OCI-LY1 (cell line): ENCODE data around the gene ITGAE.

Source experiments
- H2AFZ ChIP-seq: fragments of 200-600 bp; sonication (generic), shearing (Covaris generic); 2 replicates; pipeline ENCODE4 v1.6.0; 2014; ENCODE audit warnings: antibody characterized with exemption, mild to moderate bottlenecking, low read length
- H3F3A ChIP-seq: fragments of 200-600 bp; sonication (generic), shearing (Covaris generic); 2 replicates; pipeline ENCODE4 v1.6.0; 2014; ENCODE audit warnings: mild to moderate bottlenecking, antibody characterized with exemption, low read length, moderate library complexity; ENCODE audit not compliant: insufficient read depth
- H3K27ac ChIP-seq: fragments of 200-600 bp; sonication (generic); 2 replicates; pipeline ENCODE4 v1.5.1; 2014; ENCODE audit warnings: low read length, mixed run types, mild to moderate bottlenecking, low read depth; ENCODE audit not compliant: poor library complexity, severe bottlenecking
- H3K27me3 ChIP-seq: fragments of 200-600 bp; sonication (generic); 2 replicates; pipeline ENCODE4 v1.6.0; 2014; ENCODE audit warnings: antibody characterized with exemption, mild to moderate bottlenecking, low read length, moderate library complexity; ENCODE audit not compliant: insufficient read depth
- H3K36me3 ChIP-seq: fragments of 200-600 bp; sonication (generic); 2 replicates; pipeline ENCODE4 v1.6.1; 2014; ENCODE audit warnings: mild to moderate bottlenecking, antibody characterized with exemption, low read length, moderate library complexity, mixed read lengths; ENCODE audit not compliant: insufficient read depth
- H3K4me1 ChIP-seq: fragments of 200-600 bp; sonication (generic); 2 replicates; pipeline ENCODE4 v1.5.1; 2014; ENCODE audit warnings: mild to moderate bottlenecking, low read length, moderate library complexity; ENCODE audit not compliant: insufficient read depth, severe bottlenecking
- H3K4me2 ChIP-seq: fragments of 200-600 bp; sonication (generic), shearing (Covaris generic); 2 replicates; pipeline ENCODE4 v1.6.1; 2014; ENCODE audit warnings: low read length
- H3K4me3 ChIP-seq: fragments of 200-600 bp; sonication (generic); 2 replicates; pipeline ENCODE4 v1.5.1; 2014; ENCODE audit warnings: low read length, low read depth, mild to moderate bottlenecking, mixed read lengths; ENCODE audit not compliant: poor library complexity, severe bottlenecking
- H3K79me2 ChIP-seq: fragments of 200-600 bp; shearing (Covaris generic); 2 replicates; pipeline ENCODE4 v1.6.1; 2016; ENCODE audit warnings: mixed run types, low read length, mixed read lengths; ENCODE audit not compliant: insufficient read depth
- H3K9ac ChIP-seq: fragments of 200-600 bp; sonication (generic), shearing (Covaris generic); 2 replicates; pipeline ENCODE4 v1.6.1; 2014; ENCODE audit warnings: mild to moderate bottlenecking, low read length, mixed read lengths
- H3K9me2 ChIP-seq: fragments of 200-600 bp; sonication (generic), shearing (Covaris generic); 2 replicates; pipeline ENCODE4 v1.6.1; 2014; ENCODE audit warnings: low read depth, mild to moderate bottlenecking, low read length, mixed read lengths
- H3K9me3 ChIP-seq: fragments of 200-600 bp; shearing (Covaris generic); 2 replicates; pipeline ENCODE4 v1.6.1; 2014; ENCODE audit warnings: low read length, mixed read lengths
- H4K20me1 ChIP-seq: fragments of 200-600 bp; sonication (generic), shearing (Covaris generic); 2 replicates; pipeline ENCODE4 v1.6.0; 2016; ENCODE audit warnings: mild to moderate bottlenecking, low read length; ENCODE audit not compliant: insufficient read depth
- CTCF ChIP-seq: fragments of 200-600 bp; sonication (generic), shearing (Covaris generic); IDR thresholded peaks from 2 replicates; pipeline ENCODE4 v1.5.1; 2017; ENCODE audit warnings: mild to moderate bottlenecking, antibody characterized with exemption, low read length, moderate library complexity, mixed read lengths
- EZH2 ChIP-seq: fragments of 200-600 bp; sonication (generic), shearing (Covaris generic); IDR thresholded peaks from 2 replicates; pipeline ENCODE4 v1.8.0; 2017; ENCODE audit warnings: borderline replicate concordance, mixed run types, mild to moderate bottlenecking, antibody characterized with exemption, low read length, moderate library complexity, mixed read lengths

Gene ITGAE

GRCh38 chr17:3765981-3766380 is 35.0 kb downstream of the ITGAE start:
- Histone ChIP-seq H4K20me1 (no peaks in the 10 kb centered on the region), H3K36me3 (no peaks in the 10 kb centered on the region; the same call in 1 of the 2 replicates), H3F3A (no peaks in the 10 kb centered on the region), H3K9me3 (no peaks in the 10 kb centered on the region), H3K4me3 (no peak overlapping the region), H3K4me1 (peaks cover 4% of the 10 kb centered on the region), H2AFZ (no peak overlapping the region), H3K27ac (no peak overlapping the region), H3K9me2 (no peaks in the 10 kb centered on the region), H3K79me2 (no peaks in the 10 kb centered on the region), H3K27me3 (peaks cover 7% of the 10 kb centered on the region; the same call in 1 of the 2 replicates), H3K4me2 (no peak overlapping the region), H3K9ac (no peak overlapping the region)
- TF ChIP-seq CTCF, result no peak
- no peak for TF ChIP-seq EZH2

GRCh38 chr17:3763777-3764170 is 37.2 kb downstream of the ITGAE start:
- H4K20me1 ChIP-seq, result no peaks in the 10 kb centered on the region
- H3K27ac ChIP-seq, result no peak overlapping the region
- H3K9ac ChIP-seq, result no peak overlapping the region
- no peaks in the 10 kb centered on the region; the same call in 1 of the 2 replicates for H3K36me3 ChIP-seq
- peaks cover 10% of the 10 kb centered on the region for H3K27me3 ChIP-seq
- peaks cover 6% of the 10 kb centered on the region; the same call in 1 of the 2 replicates for H3K9me3 ChIP-seq
- TF ChIP-seq EZH2 (no peak), CTCF (no peak)
- H3F3A ChIP-seq, result no peaks in the 10 kb centered on the region
- H2AFZ ChIP-seq, result no peak overlapping the region
- no peaks in the 10 kb centered on the region for H3K79me2 ChIP-seq
- no peak overlapping the region for H3K4me2 ChIP-seq
- peaks cover 4% of the 10 kb centered on the region for H3K4me1 ChIP-seq
- H3K9me2 ChIP-seq, result no peaks in the 10 kb centered on the region
- H3K4me3 ChIP-seq, result no peak overlapping the region

- Histone ChIP-seq H2AFZ (no peak overlapping the region), H3K27me3 (peaks cover 10% of the 10 kb centered on the region), H3K4me1 (peaks cover 4% of the 10 kb centered on the region), H3K9ac (no peak overlapping the region), H3K9me3 (peaks cover 6% of the 10 kb centered on the region; the same call in 1 of the 2 replicates), H3K4me3 (no peak overlapping the region), H3K36me3 (no peaks in the 10 kb centered on the region; the same call in 1 of the 2 replicates), H3K9me2 (no peaks in the 10 kb centered on the region), H3K79me2 (no peaks in the 10 kb centered on the region), H3K4me2 (no peak overlapping the region), H3F3A (no peaks in the 10 kb centered on the region), H3K27ac (no peak overlapping the region), H4K20me1 (no peaks in the 10 kb centered on the region)
- TF ChIP-seq EZH2 (no peak), CTCF (no peak)
These were observed 37.8 kb downstream of the ITGAE start for GRCh38 chr17:3762922-3763776.
